ENCODE results near the gene THEM5.

DNA sequence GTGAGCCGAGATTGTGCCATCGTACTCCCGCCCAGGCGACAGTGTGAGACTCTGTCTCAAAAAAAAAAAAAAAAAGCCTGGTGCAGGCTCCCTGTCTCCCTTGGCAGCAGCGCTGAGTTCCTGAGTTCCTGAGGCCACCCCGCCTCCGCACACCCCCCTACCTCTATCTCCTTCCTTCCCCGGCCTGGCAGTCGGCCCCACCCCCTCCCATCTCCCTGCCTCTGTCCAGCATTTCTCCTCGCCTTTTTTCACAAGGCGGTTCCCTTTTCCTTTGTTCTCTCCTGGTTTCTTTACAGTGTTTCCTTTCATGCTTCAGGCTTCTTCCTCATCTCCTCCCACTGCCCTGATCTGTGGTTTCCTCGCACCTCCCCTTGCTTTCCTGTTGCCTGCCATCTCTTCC, 24.6 kb downstream of the THEM5 start:
- TF ChIP-seq POLR2A (IDR thresholded peaks at IDR 0.05), result no peak
- no peak for TF ChIP-seq CTCF (IDR thresholded peaks at IDR 0.05)
